Left kidney (tissue), 8 donors: ENCODE results near the gene C4orf17. TPM values are rescaled to one million over a fixed set of nuclear protein-coding genes. Genes with fewer than 3 reads are reported as not detected.
"Not testable (repeated sequence)": the region's sequence is repeated elsewhere in the genome, so short reads cannot be mapped to it uniquely, and the experiment has no call there.

Experiments
- DNase-seq: peaks from one replicate; pipeline ENCODE4 v3.0.0-alpha.2; 2013
- long read RNA-seq, 8 donors: transcript quantifications; one replicate each; lab custom pipeline, GENCODE V29; 2026
- polyA plus RNA-seq: library from polyadenylated mRNA; unstranded; fragments of 120-200 nt; gene quantifications from one replicate; pipeline ENCODE4 v1.2.1, GENCODE V29; 2013; ENCODE audit not compliant: insufficient read length

Gene C4orf17
- polyA plus RNA-seq: 0.37 TPM
- long read RNA-seq, donor 1: 0 reads
- long read RNA-seq, donor 2: 0 reads
- long read RNA-seq, donor 3: 0 reads
- long read RNA-seq, donor 4: 0 reads
- long read RNA-seq, donor 5: 0 reads
- long read RNA-seq, donor 6: 0 reads
- long read RNA-seq, donor 7: 0 reads
- long read RNA-seq, donor 8: 0 reads

DNA sequence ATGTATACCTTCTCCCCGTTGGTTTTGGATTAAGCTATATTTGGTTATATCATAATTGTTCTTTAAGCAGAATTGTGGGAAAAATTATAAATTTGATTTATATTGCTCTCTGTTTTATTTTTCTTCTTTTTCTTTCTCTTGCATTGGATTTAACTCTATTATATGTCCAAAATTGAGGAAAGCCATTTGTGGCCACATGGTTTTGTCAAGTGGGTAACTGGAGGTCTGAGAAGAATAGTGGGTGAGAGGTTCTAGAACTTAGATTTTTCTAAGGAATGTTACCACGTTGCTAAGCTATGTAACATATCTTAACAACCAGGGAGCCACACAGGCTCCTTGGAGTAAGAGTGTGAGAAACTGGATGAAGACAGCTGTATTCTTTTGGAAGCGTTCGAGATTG is at the start of gene C4orf17:
Gene C4orf17, plus strand, starts transcription at position 301 of the 400 bp plus-strand sequence. CDS start 2,061 bp downstream, outside the sequence.
- no peak for DNase-seq

DNA sequence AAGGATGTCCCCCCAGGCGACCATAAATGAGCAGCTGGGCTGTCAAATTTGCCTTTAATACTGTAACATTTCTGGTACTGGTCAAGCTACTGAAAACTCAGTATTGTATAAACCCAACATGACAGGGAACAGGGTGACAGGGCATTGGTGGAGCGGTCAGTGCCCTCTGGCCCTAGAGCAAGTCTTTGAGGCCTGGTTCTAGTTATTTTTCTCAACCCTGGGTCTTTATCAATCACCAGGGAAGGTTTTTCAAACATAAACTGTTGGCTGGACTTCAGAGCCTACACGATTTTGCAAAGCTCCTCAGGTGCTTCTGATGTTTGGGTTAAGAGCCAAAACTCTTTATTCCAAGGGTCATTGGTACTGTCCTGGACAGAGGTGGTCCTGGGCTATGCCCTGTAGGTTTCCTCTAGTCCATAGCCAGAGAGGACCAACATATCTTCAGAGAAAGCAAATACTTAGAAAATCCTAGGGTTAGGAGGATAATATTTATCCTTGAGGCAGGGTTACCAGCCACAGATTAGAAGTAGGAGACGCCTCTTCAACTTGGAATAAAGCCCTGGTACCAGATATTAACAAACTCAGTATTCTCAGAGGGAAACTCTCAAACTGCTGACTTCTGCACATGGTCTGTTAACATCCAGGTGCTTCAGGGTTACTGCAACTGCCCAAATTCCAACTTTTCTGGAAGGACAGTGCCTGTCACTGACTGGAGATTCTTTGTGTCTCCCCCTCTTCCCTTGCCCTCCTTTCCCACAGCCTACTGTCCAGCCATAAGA is 49.0 kb upstream of the C4orf17 start:
- DNase-seq: no peak

DNA sequence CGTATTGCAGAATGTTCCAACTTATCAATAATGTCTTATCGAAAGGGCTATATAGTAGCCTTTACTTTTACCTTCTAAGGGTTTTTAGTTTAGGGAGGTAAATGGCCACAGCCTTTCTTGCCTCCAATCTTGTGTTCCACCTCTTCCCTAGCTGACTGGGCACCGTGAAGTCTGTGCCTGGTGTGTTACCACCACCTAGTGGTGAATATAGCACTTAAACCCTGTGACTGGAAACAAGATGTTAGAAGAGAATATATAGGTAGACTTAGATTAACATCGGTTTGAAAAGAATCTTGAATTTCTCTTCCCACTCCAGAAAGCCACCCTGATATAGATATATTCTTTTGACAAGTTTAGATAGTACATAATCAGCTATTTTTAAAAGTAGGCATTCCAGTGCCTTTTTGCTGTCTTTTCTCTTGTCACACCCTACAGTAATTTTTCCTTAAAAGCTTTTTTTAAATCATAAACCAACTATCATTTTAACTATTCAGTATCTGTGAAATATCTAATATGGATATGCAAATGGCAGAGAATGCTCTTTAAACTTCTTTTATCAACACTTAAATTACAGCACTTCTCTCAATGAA is 47.9 kb upstream of the C4orf17 start:
- peak; percentile 71 for DNase-seq

DNA sequence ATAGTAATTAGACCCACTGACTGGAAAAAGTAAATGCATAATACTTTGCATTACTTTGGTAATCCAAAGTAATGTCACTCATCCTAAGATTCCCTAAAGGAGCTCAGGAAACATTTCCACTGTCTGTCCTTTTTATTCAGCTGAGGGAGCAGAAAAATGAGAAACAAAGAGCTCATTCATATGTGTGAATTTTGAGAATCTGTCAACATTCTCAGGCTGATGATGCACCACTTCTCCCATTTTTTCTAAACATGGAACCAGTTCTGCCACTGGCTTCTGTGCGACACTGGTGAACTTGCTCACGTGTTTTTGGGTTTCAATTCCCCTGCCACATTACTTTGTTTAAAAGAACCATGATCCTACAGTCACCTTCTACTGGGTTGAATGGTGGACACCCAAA is 47.3 kb upstream of the C4orf17 start:
- DNase-seq: no peak

DNA sequence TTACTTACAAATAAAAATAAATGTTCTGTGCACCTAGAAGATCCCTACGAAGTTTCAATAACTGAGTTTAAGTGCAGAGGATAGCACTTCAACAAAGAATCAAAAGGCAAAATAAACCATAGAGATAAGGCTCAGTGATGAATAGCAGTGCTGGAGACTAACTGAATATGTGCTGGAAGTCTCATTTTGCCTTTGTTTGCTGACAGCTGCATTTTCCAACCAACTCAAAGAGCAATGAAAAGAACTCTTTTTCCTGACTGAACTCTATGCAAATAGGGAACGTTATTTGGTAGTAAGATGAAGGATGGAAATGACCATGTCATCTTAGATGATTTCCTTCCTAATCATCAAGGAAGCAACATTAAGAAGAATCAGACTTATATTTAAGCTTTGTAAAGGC is 42.9 kb upstream of the C4orf17 start:
- DNase-seq: no peak

DNA sequence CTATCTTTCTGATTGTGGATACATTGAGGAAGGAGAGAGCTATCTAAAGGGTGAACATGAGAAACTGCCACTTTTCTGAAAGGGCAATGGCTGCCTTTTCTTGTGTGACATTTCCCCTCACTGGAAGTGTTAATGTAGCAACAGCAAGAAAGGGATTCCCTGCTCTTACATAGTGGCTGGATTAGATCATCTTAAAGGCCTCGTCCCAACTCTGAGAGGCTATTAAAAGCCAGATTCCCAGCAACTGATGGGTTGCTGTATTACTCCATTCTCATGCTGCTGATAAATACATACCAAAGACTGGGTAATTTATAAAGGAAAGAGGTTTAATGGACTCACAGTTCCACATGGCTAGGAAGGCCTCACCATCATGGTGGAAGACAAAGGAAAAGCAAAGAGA is 41.9 kb upstream of the C4orf17 start:
- no peak for DNase-seq

DNA sequence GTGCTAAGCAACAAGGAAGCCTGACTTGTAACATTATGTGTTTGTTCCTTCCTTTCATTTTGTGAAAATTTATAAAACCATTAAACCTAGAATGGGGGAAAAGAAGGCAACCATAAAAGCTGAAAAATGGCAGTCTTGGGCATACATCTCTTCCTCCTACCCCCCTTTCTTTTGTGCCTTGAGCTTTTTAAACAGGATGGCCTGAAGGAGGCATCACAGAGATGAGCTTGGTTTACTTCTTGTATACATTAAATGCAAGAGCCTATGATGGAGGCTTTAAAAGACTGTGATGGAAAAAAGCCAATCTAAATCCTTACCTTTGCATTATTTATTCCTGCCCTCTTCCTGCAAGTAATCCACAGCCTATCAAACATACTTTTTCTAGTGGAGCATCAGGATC is 39.5 kb upstream of the C4orf17 start:
- DNase-seq: no peak

DNA sequence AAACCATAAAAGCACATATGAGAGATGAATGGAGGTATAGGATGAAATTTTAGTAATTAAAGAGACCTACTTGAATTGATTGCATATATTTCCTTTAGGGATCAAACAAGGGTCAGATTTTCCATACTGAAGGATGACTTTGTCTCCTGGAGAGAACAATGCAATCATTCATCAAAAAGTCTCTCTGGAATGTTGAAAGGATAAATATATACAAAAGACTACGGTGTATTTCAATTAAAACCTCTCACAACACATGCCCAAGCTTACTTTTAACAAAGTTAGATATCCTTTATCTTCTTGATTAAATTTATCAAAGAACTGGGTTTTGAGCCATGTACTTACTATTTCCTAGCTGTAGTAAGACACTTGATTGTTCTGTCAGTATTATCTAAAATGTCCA is 38.9 kb upstream of the C4orf17 start:
- DNase-seq: no peak

DNA sequence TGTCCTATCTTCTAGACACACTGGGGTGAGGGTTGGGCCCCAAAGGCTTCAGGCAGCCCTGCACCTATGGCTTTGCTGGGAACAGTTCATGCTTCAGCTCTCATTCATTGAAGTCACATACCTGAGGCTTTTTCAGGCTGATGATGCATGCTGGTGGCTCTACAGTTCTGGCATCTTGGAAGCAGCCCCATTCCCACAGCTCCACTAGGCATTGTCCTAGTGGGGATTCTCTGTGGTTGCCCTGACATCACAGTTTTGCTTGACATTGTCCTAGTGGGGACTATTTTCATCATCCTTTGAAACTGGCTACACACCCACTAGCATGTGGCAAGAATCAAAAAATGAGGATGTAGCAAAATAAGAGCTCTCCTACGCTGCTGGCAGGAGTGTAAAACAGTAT is 37.7 kb upstream of the C4orf17 start:
- no peak for DNase-seq

DNA sequence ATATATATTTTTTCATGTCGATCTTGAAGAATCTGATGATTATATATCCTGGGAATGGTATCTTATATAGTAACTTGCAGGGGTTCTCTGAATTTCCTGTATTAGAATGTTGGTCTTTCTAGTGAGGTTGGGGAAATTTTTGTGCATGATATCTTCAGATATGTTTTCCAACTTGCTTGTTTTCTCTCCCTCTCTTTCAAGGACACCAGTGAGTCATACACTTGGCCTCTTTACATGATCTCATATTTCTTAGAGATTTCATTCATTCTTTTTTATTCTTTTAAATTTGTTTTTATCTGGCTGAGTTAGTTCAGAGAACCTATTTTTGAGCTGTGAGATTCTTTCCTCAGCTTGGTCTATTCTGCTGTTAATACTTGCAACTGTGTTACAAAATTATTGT is 27.2 kb upstream of the C4orf17 start:
- DNase-seq: no peak

DNA sequence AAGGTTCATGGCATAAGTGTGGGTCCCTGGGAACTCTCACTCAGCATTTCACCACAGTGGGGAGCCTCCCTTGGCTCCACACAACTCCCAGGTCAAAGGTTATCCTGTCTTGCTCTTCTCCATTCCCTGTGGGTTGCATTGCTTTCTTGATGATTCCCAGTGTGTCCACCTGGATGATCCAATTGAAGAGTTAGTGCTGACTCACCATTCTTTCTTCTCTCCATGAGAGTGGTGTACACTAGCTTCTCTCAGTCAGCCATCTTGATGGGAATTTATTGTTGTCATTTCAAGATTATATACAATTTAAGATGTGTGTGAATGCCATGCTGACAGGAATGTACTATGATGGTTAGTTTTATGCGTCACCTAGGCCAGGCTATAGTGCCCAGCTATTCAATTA is 25.6 kb upstream of the C4orf17 start:
- DNase-seq: no peak

DNA sequence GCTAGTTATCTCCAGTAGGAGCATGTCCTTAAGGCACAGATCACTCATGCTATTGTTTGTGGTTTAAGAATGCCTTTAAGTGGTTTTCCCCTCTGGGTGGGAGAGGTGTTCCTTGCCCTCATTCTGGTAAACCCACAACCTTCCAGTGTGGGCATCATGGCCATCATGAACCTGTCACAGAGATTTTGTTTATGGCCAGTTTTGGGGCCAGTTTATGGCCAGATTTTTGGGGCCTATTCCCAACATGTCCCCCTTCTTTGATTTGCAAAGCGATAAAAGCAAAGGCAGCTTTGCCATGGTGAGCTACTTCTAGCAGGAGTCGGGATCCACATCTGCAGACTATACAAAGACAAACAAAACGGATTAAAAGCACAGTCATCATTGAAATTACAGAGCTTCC is 24.2 kb upstream of the C4orf17 start:
- not testable (repeated sequence) for DNase-seq

DNA sequence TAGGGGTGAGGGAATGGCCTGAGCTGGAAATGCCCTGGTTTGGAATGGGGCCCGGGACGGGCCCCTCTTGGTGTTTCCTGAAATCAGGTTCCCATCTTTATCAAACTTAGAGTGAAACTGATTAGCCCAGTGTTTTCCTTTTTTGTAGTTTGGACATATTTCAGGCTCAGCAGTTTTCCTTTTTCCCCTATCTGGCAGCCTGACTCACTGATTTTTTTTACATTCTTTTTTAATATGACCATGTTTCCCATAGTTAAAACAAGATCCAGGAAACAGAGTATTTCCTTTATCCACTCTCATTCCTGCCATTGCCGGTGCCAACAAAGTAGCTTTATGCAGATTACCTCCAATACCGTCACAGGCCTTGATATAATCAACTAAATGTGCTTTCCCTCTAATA is 20.5 kb upstream of the C4orf17 start:
- no peak for DNase-seq

DNA sequence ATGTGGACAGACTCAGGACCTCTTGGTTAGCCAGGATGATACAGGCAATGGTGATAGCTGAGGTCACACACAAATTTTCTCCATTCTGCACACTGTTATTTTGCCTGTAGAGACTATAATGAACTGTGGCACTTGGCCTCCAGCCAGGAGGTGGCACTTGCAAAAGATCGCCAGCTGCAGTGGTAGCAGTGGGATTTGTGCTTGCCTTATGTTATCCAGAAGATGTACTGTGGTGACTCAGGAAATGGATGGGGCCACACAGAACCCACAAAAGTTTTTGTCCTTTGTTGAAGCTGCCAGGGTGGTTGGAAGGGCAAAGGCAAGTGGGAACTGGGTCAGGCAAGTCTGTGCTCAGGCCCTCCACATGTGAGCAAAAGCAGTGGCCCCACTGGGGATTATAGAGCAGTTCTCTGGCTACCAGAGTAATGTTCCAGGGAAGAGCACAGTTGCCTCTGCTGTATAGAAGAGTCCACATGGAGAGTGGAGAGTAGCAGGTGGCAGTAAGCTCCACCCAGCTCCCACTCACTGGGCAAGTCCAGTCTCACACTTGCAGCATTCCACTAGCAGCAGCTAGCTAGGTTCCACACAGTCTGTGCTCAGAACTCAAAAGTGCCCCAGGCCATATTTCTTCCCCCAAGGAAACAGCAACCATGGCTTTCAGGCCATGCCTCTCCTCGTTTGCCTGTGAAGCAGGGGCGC is 5.9 kb upstream of the C4orf17 start:
- DNase-seq: no peak

DNA sequence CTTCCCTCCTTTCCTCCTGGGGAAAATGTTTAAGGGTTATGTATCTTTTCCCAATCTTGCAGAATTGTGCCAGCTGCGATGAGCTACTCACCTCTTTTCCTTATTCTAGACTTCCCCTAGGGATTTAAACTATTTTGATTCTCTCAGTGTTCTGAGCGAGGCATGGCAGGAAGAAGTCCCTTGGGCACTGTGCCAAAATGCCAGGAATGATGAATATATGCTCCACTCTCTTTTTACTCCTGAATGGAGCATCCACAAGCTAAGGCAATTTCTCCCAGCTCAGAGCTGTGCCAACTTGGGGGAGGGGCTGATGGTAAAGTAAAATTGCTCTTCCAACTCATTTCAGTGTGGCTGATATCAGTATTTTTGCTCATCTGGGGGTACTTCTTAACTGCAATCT is 4.0 kb upstream of the C4orf17 start:
- DNase-seq: no peak

DNA sequence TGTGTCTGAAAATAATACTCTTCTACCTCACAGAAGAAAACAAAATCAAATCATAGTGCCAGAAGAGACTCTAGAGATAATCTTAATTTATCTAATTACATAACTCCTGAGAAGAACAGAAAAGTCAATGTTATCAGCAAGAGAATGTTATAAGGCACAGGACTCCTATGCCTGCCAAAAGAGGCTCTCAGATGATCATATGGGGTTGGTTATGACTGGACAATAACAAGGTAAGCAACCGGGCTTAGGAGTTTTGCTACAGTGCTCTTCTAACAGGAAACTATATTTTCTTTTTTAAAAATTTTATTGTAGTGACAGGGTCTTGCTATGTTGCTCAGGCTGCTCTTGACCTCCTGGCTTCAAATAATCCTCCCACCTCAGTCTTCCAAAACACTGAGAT is 3.5 kb upstream of the C4orf17 start:
- DNase-seq: no peak

DNA sequence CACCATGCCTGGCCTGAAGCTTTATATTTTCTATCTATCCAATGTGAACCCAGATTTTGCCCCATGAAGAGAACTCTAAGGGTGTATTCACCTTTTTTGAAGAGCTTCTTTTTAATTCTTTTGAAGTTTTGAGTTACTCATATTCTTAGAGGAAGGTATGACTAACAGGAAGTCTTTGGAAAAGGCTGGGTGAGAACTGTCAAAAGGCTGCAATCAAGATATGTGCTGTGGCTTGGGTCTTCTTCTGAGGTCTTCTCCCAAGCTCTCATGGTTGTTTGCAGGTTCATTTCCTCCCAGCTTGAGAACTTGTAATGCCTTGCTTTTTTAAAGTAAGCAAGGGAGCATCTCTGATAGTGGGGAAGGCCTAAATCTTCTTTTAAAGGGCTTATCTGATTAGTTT is 3.1 kb upstream of the C4orf17 start:
- DNase-seq: no peak

DNA sequence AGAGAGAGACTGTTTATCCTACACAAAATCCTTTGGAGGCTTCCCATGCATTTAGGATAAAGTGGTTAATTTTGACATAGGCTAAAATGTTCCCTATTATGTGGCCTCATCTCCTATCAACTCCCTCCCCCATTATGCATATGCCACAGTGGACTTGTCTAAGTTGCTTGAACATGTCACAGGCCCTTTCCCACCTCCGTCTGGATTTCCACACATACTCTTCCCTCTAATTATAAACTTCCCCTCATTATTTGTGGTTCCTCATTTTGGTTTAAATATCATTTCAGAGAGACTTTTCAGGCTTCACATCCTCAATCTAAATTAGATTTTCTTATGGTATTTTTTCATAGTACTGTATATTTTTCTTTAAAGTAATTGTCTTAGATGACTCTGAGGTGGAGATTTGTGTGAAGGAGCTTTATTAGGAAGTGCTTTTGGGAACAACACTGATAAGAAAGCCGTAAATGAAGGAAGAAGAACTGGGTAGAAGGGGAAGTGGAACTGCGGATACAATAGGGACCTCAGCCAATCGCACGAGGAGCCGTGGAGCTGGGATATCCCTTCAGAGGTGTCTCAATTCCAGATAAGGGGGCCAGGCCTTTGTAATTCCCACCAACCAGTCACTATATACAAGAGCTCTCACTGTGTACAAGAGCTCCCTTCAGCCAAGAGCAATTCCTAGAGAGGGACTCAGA is 7.9 kb downstream of the C4orf17 start:
- DNase-seq: no peak

DNA sequence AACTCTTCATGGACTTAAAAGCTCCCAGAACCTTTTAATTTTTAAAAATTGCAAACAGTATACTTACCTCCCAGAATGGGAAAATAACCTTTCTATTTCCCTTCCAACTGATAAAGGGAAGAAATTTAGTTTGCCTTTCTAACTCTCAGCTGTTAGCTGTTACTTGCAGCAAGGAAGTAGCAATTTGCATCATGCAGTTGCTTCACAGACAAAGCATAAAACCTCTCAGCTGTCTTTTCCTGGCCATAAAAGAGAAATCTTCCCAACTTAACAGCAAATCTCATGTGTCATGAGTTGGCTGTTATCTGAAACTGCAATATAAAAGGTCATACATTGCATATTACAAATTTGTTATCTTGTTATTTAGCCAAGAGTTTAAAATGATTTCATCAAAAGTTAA is 18.4 kb downstream of the C4orf17 start:
- DNase-seq: no peak

DNA sequence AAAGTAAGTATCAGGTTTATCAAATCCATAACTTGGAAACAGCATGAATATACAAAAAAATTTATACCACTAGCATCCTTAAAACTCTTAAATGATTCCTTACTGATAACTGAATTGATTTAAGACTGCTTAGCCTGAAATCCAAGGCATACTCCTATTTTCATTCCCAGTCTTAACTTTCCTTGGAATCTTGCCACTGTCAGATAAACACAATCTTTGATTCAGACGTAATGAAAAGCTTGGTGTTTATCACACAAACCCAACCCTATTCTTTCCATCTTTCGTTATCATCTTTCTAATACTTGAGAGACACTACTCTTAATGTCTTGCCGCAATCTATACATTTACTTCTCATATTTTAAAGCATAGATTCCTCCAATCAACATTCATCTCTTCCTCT is 19.1 kb downstream of the C4orf17 start:
- DNase-seq: no peak

DNA sequence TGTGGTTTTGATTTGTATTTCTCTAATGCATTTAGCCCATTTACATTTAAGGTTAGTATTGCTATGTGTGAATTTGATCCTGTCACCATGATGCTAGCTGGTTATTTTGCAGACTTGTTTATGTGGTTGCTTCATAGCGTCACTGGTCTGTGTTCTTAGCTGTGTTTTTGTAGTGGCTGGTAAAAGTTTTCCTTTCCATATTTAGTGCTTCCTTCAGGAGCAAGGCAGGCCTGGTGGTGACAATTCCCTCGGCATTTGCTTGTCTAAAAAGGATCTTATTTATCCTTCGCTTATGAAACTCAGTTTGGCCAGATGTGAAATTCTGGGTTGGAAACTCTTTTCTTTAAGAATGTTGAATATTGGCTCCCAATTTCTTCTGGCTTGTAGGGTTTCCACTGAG is 23.9 kb downstream of the C4orf17 start:
- DNase-seq: not testable (repeated sequence)

DNA sequence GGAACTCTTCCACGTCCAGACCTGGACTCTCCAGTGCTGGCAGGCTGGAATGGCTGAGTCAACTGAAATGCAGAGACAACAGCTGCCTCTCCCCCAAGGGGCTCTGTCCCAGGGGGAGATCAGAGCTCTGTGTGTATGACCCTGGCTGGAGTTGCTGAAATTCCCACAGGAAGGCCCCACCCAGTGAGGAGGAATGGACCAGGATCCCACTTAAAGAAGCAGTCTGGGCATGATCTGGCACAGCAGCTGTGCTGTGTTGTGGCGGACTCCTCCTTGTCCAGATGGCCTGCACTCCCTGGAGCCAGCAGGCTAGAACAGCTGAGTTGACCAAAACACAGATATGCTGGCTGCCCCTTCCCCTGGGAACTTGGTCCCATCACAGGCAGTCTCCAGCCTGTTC is 25.4 kb downstream of the C4orf17 start:
- no peak for DNase-seq

DNA sequence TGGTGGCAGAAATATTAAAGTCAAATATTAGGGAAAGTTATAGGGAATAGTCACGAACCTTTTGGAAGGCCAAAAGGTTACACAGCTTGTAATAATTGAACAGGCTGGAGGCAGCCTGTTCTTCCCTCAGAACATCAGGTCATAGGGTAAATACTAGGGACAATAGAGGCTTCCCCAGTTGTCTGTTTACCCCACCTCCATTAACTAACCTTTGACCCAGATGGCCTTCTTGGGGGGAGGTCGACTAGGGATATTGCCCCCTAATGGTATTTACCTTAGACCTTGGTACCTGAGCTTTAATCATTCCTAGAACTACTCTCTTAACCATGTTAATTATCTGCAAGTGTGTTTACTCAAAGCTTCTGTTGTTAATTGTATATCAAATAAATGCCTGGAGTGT is 26.0 kb downstream of the C4orf17 start:
- no peak for DNase-seq
